Colon (tissue), 2 donors: Measurements from ENCODE around the gene ERICH3.

ENCODE experiments used
- FAIRE-seq: peaks from 2 replicates; lab custom pipeline; 2012; peaks lifted over from hg19 to GRCh38; lab: Jason Lieb, UNC
- donor health status: control.
- donor health status: control.

The ERICH3 gene

DNA sequence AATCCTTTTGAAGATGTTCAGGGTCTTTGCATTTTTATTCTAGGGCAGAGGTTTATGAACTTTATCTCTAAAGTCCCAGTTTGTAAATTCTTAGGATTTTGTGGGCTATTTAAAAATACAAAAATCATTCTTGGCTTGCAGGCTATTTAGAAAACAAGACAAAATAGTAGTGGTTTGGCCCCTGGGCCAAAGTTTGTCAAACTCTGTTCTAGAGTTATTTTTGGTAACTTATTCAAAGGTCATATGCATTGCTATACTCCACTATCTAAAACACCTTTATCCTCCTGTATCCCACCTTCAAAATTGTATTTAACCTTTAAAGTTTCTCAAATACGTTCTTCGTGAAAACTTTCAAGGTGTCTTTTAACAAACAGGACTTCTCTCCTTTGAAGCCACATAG is 85.7 kb downstream of the ERICH3 start:
- FAIRE-seq: no peak

DNA sequence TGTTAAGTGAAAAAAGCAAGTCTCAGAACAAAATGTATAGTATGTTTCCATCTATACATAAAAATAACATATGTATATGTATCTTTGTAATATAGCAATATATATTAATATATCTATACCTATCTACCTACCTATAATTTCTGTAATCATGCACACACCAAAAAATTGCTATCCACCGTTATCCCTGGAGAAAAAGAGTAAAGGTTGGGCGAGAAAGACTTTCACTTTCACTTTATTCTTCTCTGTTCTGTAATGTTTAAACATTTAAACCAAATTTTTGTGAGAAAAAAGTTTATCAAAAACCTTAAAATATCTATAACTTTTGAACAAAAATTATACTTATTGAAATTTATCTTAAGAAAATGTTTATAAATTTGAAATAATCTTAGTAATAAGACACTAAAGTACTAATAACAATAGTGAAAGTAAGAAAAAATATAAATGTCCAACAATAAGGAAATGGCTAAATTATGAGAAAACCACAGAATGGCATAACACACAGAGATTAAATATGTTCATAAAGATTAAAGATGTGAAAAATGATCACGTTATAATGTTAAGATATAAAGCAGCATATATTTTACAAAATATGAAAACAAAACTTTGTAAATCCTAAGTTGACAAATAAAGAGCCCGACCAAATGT is 87.2 kb downstream of the ERICH3 start:
- peak; percentile 94 for FAIRE-seq

DNA sequence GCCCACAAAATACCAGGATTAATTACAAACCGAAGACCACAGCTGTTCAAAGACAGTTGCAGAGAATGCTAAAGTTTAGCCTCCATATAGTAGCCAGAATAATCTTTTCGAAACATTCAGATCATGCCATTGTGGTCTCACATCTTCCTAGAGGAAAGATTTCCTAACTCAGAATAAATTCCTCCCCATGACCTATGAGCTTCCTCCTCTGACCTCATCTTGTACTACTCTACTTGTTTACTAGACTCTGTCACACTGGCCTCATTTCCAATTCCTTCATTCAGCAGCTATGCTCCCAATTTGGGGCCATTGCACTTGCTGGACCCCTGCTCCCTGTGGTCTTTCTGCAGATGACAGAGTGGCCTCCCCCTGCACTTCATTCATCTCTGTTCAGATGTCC is 89.4 kb downstream of the ERICH3 start:
- no peak for FAIRE-seq

DNA sequence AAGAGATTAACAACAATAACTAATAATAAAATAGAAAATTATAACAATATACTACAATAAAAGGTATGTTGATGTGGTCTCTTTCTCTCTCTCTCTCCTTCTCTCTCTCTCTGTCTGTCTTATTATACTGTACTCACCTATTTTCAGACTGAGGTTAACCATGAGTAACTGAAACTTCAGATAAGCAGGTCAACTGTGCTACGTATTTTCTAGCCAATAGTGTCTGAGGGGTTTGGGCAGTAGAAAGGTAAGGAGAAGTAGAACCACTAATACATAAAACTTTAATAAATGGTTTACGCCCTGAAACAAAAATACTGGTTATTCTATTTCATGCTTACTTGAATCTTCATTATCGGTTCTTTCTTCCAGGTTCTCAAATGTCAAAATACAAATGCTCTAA is 90.2 kb downstream of the ERICH3 start:
- no peak for FAIRE-seq

DNA sequence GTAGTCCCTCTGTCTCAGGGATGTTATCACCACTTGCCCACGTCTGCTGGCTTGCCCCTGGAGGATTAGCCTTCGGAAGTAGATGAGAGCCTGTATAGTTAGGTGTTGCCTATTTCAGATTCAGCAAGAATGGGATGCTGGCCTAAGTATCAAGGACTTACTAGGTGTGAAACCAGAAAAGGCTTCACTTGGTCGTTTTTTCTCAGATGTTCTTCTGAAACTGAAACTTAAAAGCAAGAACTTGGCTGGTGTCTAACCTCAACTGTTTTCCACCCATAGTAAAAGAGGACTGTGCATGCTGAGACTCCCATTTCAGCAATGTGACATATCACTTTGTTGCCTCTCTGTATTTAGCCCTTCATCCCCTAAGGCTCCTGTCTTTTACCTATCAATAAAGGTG is 94.2 kb downstream of the ERICH3 start:
- no peak for FAIRE-seq

DNA sequence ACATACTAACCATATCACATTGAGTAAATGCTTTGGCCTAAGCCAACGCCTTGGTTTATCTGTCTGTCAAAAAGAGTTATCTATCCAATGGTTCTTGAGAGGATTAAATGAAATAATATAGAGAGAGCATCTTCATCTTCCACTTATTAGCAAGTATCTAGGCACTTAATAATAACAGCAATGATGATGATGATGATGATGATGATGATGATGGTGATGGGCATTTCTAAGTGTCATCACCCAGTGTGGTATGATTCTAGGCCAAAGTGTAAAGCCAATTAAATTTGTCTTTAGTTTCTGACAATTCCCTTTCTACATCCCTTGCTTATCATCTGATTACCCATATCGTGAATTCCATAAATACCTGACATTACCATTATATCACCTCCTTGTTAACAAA is 95.5 kb downstream of the ERICH3 start:
- FAIRE-seq: no peak

DNA sequence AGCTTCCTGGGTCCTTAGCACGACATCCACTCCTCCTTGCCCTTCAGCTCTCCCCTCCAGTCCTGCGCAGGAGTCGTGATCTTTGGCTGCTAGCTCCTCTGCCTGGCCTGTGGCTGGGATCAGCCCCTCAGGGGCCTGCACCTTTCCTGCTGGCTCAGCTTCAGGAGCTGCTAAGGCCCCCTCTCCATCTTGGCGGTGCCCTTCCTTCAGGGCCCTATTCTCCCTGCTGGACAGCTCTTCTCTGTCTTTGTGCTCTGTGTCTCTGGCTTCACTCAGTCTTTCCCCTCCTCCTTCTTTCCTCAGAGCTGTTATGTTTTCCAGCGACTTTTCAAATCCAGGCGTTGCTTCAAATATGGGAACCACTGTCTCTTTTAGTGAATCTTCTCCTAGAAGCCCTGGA is 101.7 kb downstream of the ERICH3 start:
- FAIRE-seq: no peak

DNA sequence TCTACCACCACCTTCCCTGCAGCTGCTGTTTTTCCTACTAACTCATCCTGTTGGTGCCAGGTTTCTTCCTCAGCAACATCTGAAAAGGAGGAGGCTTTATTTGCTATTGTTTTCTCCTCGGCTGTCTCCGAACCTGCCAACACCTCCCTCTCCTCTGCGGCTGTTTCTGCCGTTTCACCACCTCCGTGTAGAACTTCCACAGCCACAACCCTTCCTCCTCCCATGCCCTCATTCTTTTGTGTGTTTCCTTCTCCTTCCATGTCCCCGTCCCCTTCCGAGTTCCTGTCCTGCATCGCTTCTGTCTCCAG is 102.1 kb downstream of the ERICH3 start:
- no peak for FAIRE-seq

DNA sequence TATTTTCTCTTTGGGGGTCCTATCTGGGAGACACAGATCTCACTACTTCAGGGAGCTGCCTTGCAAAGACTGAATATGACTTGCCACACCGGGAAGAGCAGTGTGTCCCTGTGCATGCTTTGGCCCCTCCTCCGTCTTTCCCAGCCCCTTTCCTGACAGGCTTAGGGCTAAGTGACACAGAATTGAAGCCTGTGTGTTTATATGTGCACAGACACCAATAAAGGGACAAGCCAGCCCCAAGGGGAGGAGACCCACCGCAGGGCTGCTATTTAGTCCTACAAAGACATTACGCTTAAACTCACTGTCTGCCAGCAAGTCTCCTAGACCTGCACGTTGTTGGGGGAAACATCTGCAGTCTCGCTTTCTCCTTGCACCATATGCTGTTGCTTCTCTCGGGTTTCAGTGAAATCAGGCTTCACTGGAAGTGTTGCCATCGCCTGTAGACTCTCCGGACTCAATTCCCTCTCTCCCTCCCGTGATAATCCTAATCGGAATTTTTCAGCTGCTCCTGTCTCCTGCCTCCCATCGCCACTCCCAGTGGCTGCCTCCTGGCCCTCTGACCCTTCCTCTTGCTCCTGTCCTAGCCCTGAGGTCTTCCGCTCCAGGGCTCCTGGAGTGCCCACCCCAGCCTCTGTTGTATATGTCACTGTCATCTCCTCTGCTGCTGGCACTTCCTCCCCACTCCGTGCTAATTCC is 102.6 kb downstream of the ERICH3 start:
- FAIRE-seq: no peak

DNA sequence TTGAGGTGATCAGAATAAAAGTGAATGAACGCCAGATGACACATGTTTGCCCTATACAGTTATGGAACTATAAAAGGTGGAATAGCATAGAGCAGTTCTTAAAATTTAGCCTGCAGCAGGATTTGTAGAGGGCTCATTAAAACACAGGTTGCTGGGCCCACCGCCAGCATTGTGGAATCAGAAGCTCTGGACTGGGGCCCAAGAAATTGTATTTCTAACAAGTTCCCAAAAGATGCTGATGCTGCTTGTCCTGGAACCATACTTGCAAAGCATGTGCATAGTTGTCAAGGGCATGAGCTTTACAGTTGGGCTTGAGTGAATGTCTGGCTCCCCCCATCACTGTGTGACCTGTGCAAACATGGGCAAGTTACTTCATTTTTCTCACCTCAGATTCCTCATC is 123.7 kb downstream of the ERICH3 start:
- FAIRE-seq: no peak

DNA sequence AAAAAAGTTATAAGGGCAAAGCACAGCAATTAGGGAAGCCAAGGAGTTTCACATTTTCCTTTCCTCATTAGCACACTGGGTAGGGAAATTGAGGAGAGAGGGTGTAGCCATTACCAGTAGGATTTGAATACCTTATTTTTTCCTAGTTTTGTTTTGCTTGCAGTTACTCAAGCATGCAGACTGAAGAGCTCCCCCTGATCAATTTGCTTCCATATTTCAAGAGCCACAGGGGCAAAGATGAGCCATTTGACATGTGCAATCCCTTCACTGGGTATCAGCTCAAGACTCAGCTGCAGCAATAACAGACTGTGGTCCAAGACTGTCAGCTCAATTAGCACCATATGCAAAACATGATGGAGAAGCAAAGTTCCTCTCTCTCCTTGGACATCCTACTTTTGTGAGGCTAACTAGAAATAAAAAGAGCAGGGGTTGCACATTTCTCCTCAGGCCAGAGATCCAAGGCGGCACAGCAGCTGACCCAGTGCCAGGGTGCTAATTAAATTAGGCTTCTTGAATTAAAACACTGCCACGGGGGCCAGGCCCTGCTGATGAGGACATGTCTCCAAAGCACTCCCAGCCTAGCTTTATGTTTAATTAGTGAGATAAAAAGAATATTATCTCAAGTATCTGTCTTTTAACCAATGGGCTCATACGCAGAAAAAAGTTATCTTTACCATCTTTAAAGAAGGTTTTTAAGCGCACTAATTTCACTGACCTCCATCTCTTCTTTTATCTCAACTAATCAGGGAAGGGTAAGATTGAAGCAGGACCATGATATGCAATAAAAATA is 124.4 kb downstream of the ERICH3 start:
- no peak for FAIRE-seq

DNA sequence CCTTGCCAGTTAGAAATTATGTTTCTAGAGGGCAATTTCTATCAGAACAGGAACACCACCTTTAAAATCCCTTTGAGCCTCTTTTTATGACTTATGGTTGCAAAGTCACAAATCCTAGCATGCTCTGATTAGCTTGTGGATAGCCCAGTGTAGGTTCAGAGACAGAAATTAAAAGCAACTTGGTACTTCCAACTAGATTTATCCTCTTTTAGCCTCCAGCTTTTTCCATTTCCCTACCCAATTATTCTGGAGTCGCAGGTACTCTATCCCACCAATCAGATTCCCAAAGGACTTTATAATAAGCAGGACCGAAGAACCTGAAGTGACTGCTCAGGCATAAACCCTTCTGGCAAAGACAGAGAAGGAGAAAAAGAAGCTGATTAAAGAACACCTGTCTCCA is 127.8 kb downstream of the ERICH3 start:
- no peak for FAIRE-seq

DNA sequence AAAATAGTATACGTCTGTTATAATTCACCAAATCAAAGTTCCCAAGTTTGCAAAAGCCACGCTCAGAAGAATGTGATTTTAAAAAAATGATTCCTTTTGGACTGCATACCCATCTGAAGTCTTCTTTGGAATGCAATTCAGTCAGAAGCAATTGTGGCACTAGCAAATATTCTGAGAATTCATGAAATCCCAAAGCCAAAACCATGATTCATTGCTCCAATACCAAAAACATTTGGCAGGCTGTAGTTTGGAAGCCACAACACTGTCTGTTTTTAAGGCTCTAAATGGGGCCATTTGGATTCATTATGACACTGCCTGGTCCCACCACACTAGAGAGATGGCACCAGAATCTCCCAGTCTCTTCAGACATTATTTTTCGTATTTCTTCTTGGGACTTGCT is 139.4 kb downstream of the ERICH3 start:
- no peak for FAIRE-seq

DNA sequence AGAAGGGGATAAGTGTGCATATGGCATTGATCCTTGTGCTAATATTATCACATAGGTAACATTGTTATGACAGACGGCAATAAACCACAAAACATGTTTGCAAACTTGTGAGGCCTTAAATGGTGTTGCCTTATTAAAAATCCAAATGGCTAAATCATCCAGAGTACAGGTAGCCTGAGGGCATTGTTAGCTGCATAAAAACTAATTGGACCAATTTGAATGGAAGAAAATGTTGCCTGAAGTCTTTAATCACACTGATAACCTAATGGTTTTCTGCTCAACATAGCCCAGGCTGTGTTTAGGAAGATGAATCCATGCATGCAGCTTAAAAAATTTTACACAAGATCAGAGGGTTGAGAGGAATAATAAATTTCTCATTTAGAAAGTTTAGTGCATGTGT is 141.8 kb downstream of the ERICH3 start:
- no peak for FAIRE-seq

DNA sequence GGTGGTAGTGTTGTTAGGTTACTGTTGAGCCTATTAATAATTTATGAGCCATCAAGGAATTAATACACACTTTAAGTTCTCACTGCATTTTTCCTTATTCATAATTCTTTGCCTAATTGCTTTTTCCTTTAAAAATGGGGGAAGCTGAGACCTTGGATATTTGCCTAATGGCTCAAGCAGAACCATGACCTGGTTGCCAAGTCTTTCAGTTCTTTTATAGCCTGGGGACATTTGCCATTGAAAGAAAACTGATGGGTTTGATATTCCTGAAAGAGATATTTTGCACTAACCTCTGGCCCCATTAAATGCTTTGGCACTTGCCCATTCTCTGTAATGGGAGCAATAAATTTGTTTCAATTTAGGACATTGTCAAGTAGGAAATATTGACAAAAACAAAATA is 142.7 kb downstream of the ERICH3 start:
- no peak for FAIRE-seq

DNA sequence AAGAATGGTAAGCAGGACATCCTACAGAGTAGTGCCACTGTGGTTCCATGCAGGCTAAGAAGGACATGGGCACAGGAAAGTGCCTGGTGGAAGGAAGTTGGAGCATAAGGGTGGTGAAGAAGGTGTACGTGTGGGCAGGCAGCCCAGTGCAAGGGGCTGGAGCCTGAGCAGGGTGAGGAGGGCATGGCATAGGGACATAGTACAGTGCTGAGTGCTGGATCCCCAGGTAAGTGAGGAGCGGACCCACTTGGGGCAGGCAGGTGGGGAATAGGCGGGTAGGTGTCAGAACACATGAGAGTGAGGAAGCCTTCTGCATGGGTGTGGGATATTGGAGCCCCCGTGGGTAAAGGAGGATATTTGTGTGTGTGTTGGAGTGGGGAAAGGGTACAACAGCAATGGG is 145.5 kb downstream of the ERICH3 start:
- no peak for FAIRE-seq

DNA sequence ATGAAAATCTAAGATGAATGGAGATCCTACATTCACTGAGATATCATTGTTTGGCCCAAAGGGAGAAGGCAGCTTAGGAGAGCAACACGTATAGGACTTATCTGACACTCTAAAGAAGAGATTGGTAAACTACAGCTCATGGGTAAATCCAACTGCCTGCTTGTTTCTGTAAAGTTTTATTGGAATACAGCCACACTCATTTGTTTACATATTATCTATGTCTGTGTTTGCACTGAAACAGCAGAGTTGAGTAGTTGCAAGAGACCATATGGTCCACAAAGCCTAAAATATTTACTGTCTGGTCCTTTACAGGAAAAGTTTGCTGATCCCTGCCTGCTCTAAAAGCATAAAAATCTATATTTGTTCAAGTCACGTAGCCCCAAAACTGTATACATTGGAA is 146.9 kb downstream of the ERICH3 start:
- FAIRE-seq: no peak

DNA sequence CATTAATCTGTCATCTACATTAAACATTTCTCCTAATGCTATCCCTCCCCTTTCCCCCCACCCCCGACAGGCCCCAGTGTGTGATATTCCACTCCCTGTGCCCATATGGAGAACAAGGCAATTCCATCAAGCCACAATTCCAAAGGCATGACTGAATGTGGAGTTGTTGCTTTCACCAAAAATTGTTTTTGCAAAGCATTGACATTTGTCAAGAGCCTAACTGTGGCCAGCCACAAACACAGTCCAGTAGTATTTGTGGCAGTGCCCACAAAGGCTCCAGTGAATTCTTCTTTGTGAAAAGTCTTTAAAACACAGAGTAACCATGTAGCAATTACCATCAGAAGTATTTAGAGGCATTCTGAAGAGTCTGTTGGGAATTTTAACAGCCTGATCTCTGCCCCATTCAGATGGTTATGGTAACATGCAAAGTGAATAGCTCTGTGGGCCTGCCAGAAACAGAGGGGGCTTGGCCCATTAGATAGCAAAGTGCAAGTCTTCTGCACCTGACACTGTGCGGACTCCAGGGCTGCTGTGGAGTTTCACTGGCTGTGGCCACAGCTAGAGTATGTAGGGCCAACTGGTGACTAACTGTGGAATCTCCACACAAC is 149.6 kb downstream of the ERICH3 start:
- FAIRE-seq: no peak

DNA sequence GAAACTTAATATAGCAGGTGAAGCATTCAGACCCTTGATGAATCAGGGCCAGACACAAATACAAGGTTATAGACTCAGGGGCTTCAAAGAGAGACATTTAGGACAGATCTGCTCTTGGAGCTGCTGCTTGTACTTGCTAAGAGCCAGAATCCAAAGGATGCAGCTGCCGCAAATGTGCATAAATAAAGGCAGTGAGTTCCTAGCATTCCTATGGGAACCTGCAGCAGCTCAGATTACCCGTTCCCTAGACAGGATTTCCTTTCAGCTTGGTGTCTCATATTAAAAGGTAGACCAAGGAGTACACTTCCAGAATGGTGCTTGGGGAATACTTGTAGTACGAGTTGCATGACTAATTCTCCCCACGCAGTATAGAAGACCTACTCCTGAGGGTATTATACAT is 151.4 kb downstream of the ERICH3 start:
- no peak for FAIRE-seq
